B cell (primary cell): ENCODE measurements around the gene MAP4K1.

Experiments
- CTCF ChIP-seq: fragments of 200-600 bp; IDR thresholded peaks from one replicate; pipeline ENCODE4 v1.8.0; 2022; ENCODE audit warnings: antibody characterized with exemption, mild to moderate bottlenecking
- EZH2 ChIP-seq: IDR thresholded peaks from 2 replicates; pipeline ENCODE4 v1.6.1; 2012; ENCODE audit warnings: borderline replicate concordance, low read depth, mild to moderate bottlenecking, moderate library complexity, low read length; ENCODE audit not compliant: insufficient read depth, poor library complexity, severe bottlenecking

- TF ChIP-seq EZH2 (no peak), CTCF (no peak)
These were observed 47.6 kb upstream of the MAP4K1 start for GRCh38 chr19:38665219-38665931.
